Frontal cortex (tissue), 4 donors: ENCODE data around the gene DTX3L. TPM values are rescaled to one million over a fixed set of nuclear protein-coding genes. Genes with fewer than 3 reads are reported as not detected.
"Not testable (repeated sequence)": the region's sequence is repeated elsewhere in the genome, so short reads cannot be mapped to it uniquely, and the experiment has no call there.

Experiments
- DNase-seq, 2 donors: peaks; one replicate each; pipeline ENCODE4 v3.0.0; 2012; ENCODE audit warnings: low spot score in 2 of 2
- FAIRE-seq: peaks from 2 replicates; lab custom pipeline; 2012; peaks lifted over from hg19 to GRCh38; lab: Jason Lieb, UNC
- total RNA-seq: library from RNA; depleted of rRNA; stranded (reverse); fragments of >200 nt; gene quantifications from one replicate; pipeline ENCODE4 v1.2.3, GENCODE V29; 2014
- donor health status: control.
- donor health status: control.
- donor health status: control.

The DTX3L gene
- total RNA-seq, 1 donor from 2014 or later: 2.4 TPM

DNA sequence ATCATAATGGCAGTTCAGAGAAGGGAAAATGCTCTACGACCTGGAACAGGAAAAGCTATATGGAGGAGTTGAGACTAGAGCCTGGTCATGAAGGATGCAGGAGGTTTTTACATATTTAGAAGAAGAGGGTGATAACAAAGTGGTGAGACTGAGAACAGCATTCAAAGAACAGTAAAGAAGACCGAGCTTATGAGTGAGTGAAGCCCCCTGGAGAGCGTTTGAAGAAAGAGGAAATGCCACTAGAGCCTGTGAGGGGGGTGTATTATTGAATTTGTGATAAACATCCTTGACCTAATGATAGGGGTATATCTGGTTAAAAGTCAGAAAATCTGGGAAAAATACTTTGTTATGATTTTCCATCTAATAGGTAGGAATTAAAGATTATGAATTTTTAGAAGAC, 4.2 kb upstream of the DTX3L start:
- DNase-seq: no peak
- no peak for FAIRE-seq

DNA sequence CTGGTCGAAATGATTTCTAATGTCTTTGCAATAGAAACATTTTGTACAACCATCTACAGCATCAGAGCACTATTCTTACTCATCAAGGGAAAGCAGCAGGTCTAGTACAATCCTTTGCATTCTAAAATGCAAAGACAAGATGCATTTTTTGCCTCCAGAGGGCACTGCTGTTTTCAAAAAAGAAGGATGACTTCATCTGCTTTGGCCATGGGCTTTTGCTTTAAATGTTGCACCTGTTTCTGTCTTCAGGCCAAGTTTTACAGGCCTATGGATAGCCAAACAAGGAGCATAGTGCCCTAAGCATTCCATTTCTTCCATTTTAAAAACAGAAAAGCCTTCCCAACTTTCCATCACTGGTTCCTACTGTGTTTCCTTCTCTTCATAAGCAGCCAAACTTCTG, 3.5 kb upstream of the DTX3L start:
- peak in 1 of 2 donors; percentile 45 for DNase-seq
- FAIRE-seq: no peak

DNA sequence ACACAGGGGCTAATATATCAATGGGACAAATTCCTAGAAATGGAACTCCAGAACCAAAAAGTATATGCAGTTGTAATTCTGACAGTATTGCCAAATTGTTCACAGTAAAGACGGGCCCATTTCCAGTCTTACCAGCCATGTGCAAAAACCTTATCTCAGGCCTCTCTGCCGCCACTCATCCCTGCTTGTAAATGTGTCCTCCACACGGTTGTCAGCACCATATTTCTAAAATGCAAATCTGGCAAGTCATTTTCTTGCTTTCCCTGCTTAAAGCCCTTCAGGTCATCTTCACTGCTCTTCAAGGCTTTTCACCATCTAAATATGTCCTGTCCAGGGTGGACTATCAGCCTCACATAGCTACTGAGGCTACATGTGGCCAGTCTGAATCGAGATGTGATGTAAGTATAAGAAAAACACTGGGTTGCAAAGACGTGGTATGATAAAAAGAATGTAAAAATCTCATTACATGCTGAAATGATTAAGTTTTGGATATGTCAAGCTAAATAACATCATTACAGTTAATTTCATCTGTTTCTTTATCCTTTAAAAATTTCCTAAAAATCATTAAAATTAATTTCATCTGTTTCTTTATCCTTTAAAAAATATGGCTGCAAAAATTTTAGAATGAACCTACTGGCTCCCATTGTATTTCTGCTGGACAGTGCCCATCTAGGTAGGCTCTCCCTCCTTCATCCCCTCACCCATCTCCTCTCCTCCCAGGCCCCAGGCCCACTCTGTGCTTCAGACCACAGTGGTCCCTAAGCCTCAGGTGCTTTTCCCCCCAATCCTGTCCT, 1.0 kb upstream of the DTX3L start:
- DNase-seq (no peak), FAIRE-seq (no peak)

DNA sequence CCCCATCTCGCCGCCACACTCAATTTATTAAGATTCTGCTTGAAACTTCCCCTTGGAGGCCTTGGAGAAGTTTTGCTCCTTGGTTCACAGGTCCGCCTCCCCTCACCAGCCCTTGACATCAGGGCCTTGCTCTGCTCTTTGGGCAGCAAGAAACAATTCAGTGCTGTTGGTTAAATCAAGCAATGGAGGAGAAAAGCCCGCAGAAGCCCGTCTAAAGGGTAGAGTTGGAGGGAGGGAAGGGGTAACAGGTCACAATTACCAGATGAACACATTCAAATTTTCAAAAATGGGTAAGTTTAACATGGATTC, 467 bp upstream of the DTX3L start:
- FAIRE-seq: no peak
- DNase-seq: no peak

DNA sequence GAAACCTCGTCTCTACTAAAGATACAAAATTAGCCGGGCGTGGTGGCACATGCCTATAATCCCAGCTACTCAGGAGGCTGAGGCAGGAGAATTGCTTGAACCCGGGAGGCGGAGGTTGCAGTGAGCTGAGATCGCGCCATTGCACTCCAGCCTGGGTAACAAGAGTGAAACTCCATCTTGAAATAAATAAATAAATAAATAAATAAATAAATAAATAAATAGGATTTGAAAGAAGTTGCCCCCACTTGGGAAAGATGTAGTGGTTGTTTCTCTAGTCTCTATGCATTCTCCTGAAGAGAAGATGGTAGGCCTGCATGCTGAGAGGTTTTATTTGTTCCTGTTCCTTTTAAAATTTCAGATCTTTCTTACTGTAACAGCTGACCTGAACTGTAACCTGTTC, 4.0 kb downstream of the DTX3L start:
- DNase-seq, FAIRE-seq: not testable (repeated sequence)

- FAIRE-seq: no peak
- DNase-seq: no peak
These were observed 4.6 kb downstream of the DTX3L start for GRCh38 chr3:122568755-122569154.

GRCh38 chr3:122572940-122573412, 8.8 kb downstream of the DTX3L start:
- FAIRE-seq (no peak), DNase-seq (no peak)

DNA sequence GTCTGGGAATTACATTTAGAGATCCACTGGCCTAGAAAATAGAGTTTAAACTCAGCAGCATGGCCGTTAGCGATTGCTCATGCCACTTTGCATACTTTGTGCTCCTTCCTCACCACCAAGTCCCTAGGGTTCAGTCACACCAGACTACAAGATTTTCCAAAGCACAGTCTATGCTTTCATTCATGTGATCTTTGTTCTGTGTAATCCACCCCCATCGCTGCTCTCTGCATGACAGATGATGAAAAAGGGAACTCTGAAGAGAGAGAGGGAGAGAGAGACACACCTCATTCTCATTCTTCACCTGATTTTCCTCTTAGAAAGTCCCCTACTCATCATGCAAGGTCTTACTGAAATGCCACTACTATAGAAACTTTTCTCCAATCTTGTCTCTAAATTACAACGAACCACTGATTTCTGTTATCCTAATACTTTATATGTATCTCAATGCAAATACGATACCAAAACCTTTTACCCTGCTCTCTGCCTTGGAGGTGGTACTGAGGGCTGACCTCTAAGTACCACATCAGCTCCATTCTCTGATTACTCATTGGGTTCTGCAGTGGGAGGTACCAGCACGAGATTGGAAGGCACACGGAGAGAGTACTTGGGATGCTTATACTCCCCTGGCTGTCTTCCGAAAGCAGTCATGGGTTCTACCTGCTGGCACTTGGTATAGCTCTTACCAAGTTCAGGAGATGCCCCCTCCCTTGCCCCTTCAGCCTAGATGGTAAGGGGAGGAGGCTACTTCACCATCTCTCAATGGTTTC, 12.2 kb downstream of the DTX3L start:
- FAIRE-seq (no peak), DNase-seq (no peak)

DNA sequence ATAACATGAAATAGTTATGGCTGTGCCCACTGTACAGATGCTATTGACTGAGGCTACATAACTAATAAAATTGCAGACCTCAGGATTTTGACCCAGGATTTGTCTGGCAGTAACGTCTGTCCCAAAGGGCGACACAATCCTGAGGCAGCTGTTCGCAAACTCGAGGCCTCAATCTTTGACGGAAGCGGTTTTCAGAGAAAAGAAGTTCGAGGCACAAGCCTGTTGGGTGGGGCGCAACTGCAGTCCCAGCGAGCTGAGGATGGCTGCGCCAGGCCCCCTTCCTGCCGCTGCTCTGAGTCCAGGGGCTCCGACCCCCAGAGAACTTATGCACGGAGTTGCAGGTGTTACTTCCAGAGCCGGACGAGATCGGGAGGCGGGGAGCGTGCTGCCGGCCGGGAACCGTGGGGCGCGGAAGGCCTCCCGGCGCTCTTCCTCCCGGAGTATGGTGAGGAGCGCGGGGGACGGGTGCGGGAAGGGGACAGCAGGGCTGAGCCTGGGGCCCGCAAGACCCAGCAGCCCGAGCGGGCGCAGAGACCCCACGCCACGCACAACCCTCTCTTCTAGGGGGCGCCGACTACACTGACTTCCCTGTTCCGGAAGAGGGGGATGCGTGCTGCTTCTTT, 13.4 kb downstream of the DTX3L start, which contains the start of gene PARP15:
PARP15 (plus strand) TSS at position 242 of the 623 bp plus-strand sequence; CDS start at position 260, 18 bp downstream.
- FAIRE-seq (no peak), DNase-seq (no peak)

DNA sequence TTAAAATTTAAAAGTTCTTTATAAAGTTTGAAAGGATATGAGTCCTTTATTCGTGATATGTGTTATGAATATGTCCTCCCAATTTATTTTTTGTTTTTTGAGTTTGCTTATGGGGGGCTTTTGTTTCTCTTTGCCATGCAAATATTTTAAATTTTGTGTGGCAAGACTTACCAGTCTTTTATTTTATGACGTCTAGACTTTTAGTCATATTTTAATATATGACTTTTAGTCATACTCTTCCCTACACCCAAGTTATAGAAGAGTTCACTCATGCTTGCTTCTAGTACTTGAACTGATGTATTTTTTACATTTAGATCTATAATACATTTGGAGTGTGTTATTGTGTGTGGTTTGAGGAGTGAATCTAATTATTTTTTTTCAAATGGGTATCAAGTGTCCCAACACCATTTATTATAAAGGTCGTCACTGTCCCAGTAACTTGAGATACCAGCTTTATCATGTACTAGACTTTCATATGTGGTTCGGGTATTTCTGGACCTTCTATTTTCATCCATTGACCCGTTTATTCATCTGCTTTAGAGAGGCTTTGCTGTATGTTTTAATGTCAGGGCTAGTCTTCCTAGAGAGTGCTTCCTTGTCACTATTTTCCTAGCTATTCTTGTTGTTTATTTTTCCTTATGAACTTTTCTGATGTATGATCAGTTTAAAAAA, 14.1 kb downstream of the DTX3L start:
- DNase-seq: no peak
- no peak for FAIRE-seq

- no peak for FAIRE-seq
- DNase-seq: no peak
These were observed 16.3 kb downstream of the DTX3L start for GRCh38 chr3:122580470-122580869.

GRCh38 chr3:122581622-122582021, 17.5 kb downstream of the DTX3L start:
- DNase-seq: no peak
- FAIRE-seq: no peak

DNA sequence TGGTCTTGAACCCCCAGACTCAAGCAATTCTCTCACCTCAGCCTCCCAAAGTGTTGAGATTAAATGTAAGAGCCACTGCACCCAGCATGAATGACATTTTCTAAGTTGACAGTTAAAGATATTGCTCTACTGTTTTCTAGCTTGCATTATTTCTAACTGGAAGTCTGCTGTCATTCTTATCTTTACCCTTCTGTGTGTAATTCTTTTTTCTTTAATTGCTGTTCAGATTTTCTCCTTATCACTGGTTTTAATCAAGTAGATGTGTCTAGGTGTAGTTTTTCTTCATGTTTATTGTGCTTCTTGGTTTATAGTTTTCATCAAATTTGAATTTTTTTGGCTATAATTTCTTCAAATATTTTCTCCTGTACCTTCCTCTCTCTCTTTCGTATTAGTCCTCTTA, 18.3 kb downstream of the DTX3L start:
- FAIRE-seq: no peak

DNA sequence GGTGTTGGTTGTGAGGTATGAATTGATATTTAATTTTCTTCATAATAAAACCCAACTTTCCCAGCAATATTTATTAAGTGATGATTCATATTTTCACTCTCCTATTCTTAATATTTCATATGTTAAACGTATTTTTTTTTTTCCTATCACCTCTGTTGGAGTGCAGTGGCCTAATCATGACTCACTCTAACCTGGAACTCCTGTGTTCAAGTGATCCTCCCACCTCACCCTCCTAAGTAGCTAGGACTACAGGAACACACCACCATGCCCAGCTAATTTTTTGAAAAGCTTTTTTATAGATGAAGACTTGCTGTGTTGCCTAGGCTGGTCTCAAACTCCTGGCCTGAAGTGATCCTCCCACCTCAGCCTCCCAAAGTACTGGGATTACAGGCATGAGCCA, 22.0 kb downstream of the DTX3L start:
- DNase-seq (no peak), FAIRE-seq (no peak)

More for the DNA sequence above, 18.3 kb downstream of the DTX3L start:
- DNase-seq: no peak

DNA sequence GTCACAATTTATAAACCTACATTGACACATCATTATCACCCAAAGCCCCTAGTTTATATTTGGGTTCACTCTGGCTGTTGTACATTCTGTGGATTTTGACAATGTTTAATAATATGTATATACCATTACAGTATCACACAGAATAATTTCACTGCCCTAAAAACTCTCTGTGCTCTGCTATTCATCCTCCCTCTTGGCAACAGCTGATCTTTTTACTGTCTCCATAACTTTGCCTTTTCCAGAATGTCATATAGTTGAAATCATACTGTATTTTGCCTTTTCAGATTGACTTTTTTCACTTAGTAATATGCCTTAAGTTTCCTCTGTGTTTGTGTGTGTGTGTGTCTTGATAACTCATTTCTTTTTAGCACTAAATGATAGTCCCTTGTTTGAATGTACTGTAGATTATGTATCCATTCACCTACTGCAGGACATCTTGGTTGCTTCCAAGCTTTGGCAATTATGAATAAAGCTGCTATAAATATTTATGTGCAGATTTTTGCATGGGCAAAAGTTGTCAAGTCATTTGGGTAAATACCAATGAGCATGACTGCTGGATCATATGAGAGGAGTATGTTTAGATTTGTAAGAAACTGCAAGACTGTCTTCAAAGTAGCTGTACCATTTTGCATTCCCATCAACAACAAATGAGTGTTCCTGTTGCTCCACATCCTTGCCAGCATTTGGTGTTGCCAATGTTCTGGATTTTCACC, 22.8 kb downstream of the DTX3L start:
- FAIRE-seq (no peak), DNase-seq (no peak)

- DNase-seq (no peak), FAIRE-seq (no peak)
These were observed 23.4 kb downstream of the DTX3L start for GRCh38 chr3:122587572-122587971.

DNA sequence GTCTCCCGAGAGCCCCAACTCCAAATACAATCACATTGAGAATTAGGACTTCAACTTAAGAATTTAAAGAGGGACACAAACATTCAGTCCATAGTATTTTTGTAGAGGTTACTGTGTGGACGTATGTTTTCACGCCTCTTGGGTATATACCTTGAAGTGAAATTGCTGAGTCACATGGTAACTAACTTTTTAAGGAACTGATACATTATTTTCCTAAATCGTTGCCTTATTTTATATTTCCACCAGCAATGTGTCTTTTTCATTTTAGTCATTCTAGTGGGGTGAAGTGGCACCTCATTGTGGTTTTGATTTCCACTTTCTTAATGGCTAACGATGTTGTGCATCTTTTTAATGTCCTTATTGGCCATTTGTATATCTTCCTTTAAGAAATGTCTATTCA, 25.2 kb downstream of the DTX3L start:
- FAIRE-seq: no peak
- DNase-seq: no peak

DNA sequence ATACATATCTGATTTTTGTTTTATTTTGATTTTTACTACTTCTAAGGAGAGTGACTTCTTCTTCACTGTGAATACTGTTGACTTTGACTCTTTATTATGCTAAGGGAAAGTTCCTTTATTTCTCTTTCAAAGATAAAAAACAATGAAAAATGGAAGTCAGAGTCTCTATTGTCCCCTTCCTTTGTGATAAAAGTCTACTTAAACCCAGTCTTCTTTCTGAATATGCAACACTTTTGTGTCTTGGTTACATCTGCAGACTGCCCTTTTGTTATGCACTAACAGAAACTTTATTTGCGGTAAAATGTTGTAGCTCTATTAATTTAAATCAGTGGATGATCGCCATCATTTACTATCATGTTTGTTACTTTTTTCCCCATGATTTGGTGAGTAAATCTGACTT, 26.5 kb downstream of the DTX3L start:
- no peak for DNase-seq
- no peak for FAIRE-seq

GRCh38 chr3:122594025-122594424, 29.9 kb downstream of the DTX3L start:
- DNase-seq: no peak
- no peak for FAIRE-seq

GRCh38 chr3:122598151-122598550, 34.0 kb downstream of the DTX3L start:
- no peak for DNase-seq
- FAIRE-seq: no peak
